ENCODE results near the gene CHD3. TPM values are rescaled to one million over a fixed set of nuclear protein-coding genes. Genes with fewer than 3 reads are reported as not detected.
A peak's percentile ranks its signal among the peaks of the same experiment; 100 is the strongest.

CHD3 gene
- total and polyA plus RNA-seq, 2 of the 13 experiments (the other 11 are each of a cell fraction or from before 2014, with no cell fraction given), result 2.7 to 3.7 TPM

DNA sequence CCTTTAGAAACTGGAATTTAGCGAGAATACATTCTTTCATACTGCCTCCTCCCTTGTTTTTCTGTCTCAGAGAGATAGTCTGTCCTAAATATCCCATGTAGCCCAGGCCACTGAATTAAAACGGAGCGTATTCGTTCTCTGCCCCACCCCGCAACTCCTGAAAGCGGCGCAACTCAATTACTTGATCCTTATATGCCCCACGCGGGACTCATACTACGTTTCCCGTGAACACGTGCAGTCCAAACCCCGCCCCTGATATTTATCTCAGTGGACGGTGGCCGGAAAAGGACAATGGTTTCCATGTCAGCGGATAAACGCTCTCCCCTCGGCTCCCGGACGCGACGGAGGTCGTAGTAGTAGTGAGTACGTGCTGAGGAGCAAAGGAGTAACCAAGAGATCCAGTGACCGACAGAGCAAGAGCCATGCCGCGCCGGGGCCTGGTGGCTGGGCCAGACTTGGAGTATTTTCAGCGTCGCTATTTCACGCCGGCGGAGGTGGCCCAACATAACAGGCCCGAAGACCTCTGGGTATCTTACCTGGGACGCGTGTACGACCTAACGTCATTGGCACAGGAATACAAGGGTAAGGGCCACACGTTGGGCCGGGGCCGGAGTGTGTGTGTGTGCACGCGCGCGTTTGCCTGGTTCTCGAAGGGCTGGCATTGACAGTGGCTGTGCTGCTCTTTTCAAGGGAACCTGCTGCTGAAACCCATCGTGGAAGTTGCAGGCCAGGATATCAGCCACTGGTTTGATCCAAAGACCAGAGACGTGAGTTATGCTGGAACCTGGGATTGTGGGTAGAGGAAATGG is 30.7 kb upstream of the CHD3 start, which contains the start of gene CYB5D1 (continued):
- TF ChIP-seq, protein P1, sequence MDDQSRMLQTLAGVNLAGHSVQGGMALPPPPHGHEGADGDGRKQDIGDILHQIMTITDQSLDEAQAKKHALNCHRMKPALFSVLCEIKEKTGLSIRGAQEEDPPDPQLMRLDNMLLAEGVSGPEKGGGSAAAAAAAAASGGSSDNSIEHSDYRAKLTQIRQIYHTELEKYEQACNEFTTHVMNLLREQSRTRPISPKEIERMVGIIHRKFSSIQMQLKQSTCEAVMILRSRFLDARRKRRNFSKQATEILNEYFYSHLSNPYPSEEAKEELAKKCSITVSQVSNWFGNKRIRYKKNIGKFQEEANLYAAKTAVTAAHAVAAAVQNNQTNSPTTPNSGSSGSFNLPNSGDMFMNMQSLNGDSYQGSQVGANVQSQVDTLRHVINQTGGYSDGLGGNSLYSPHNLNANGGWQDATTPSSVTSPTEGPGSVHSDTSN (CRISPR knock-in tag; IDR thresholded peaks at IDR 0.05; ENCODE audit: borderline replicate concordance), result no peak
- TF ChIP-seq, protein P2, sequence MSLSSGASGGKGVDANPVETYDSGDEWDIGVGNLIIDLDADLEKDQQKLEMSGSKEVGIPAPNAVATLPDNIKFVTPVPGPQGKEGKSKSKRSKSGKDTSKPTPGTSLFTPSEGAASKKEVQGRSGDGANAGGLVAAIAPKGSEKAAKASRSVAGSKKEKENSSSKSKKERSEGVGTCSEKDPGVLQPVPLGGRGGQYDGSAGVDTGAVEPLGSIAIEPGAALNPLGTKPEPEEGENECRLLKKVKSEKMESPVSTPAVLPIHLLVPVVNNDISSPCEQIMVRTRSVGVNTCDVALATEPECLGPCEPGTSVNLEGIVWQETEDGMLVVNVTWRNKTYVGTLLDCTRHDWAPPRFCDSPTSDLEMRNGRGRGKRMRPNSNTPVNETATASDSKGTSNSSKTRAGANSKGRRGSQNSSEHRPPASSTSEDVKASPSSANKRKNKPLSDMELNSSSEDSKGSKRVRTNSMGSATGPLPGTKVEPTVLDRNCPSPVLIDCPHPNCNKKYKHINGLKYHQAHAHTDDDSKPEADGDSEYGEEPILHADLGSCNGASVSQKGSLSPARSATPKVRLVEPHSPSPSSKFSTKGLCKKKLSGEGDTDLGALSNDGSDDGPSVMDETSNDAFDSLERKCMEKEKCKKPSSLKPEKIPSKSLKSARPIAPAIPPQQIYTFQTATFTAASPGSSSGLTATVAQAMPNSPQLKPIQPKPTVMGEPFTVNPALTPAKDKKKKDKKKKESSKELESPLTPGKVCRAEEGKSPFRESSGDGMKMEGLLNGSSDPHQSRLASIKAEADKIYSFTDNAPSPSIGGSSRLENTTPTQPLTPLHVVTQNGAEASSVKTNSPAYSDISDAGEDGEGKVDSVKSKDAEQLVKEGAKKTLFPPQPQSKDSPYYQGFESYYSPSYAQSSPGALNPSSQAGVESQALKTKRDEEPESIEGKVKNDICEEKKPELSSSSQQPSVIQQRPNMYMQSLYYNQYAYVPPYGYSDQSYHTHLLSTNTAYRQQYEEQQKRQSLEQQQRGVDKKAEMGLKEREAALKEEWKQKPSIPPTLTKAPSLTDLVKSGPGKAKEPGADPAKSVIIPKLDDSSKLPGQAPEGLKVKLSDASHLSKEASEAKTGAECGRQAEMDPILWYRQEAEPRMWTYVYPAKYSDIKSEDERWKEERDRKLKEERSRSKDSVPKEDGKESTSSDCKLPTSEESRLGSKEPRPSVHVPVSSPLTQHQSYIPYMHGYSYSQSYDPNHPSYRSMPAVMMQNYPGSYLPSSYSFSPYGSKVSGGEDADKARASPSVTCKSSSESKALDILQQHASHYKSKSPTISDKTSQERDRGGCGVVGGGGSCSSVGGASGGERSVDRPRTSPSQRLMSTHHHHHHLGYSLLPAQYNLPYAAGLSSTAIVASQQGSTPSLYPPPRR (CRISPR knock-in tag; IDR thresholded peaks at IDR 0.05; ENCODE audit: borderline replicate concordance), result no peak
- TF ChIP-seq KDM3A (CRISPR knock-in tag; IDR thresholded peaks at IDR 0.05; ENCODE audit: low read depth), result no peak
- peak; percentile 68; the same call in 1 of the 2 replicates for TF ChIP-seq ZNF335 (CRISPR knock-in tag; IDR thresholded peaks at IDR 0.05)
- no peak for TF ChIP-seq ATM (IDR thresholded peaks at IDR 0.05; ENCODE audit: borderline replicate concordance)
- TF ChIP-seq ZSCAN20 (CRISPR knock-in tag; IDR thresholded peaks at IDR 0.05; ENCODE audit: borderline replicate concordance), result no peak
- TF ChIP-seq, protein P3, sequence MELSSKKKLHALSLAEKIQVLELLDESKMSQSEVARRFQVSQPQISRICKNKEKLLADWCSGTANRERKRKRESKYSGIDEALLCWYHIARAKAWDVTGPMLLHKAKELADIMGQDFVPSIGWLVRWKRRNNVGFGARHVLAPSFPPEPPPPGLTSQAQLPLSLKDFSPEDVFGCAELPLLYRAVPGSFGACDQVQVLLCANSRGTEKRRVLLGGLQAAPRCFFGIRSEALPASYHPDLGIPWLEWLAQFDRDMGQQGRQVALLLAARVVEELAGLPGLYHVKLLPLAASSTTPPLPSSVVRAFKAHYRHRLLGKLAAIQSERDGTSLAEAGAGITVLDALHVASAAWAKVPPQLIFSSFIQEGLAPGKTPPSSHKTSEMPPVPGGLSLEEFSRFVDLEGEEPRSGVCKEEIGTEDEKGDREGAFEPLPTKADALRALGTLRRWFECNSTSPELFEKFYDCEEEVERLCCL (CRISPR knock-in tag; IDR thresholded peaks at IDR 0.05; ENCODE audit: borderline replicate concordance), result no peak
- TF ChIP-seq, protein P4, sequence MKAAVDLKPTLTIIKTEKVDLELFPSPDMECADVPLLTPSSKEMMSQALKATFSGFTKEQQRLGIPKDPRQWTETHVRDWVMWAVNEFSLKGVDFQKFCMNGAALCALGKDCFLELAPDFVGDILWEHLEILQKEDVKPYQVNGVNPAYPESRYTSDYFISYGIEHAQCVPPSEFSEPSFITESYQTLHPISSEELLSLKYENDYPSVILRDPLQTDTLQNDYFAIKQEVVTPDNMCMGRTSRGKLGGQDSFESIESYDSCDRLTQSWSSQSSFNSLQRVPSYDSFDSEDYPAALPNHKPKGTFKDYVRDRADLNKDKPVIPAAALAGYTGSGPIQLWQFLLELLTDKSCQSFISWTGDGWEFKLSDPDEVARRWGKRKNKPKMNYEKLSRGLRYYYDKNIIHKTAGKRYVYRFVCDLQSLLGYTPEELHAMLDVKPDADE (CRISPR knock-in tag; IDR thresholded peaks at IDR 0.05), result no peak
- TF ChIP-seq CBX2 (IDR thresholded peaks at IDR 0.05; ENCODE audit: low read depth, low read length), result no peak
- peak; percentile 26; the same call in 1 of the 2 replicates for TF ChIP-seq CBX2 (CRISPR knock-in tag; IDR thresholded peaks at IDR 0.05; ENCODE audit: low read depth)
- TF ChIP-seq ZNF33B (CRISPR knock-in tag; IDR thresholded peaks at IDR 0.05), result no peak
- peak; percentile 90 for TF ChIP-seq SIN3A (IDR thresholded peaks at IDR 0.05; ENCODE audit: borderline replicate concordance, low read depth, low read length)
- TF ChIP-seq SOX13 (IDR thresholded peaks at IDR 0.05), result 0 out of 2 replicates have a peak, but pooled peaks have one; percentile 8
- TF ChIP-seq SOX13 (CRISPR knock-in tag; conservative IDR thresholded peaks at IDR 0.05 in 1 of 2, IDR thresholded peaks at IDR 0.05 in 1 of 2), result no peak
- 0 out of 2 replicates have a peak, but pooled peaks have one; percentile 24 for TF ChIP-seq POLR2AphosphoS5 (IDR thresholded peaks at IDR 0.05; ENCODE audit: low read depth, low read length)
- TF ChIP-seq ZMYM2 (CRISPR knock-in tag; IDR thresholded peaks at IDR 0.05), result peak; percentile 54; the same call in 1 of the 2 replicates
- no peak for TF ChIP-seq KDM4B (CRISPR knock-in tag; IDR thresholded peaks at IDR 0.05)
- no peak for TF ChIP-seq ARID2 (CRISPR knock-in tag; IDR thresholded peaks at IDR 0.05; ENCODE audit: borderline replicate concordance)
- no peak for TF ChIP-seq ZNF101 (CRISPR knock-in tag; IDR thresholded peaks at IDR 0.05; ENCODE audit: borderline replicate concordance, low read depth)
